ENCODE data around the gene OCRL.

The OCRL gene

DNA sequence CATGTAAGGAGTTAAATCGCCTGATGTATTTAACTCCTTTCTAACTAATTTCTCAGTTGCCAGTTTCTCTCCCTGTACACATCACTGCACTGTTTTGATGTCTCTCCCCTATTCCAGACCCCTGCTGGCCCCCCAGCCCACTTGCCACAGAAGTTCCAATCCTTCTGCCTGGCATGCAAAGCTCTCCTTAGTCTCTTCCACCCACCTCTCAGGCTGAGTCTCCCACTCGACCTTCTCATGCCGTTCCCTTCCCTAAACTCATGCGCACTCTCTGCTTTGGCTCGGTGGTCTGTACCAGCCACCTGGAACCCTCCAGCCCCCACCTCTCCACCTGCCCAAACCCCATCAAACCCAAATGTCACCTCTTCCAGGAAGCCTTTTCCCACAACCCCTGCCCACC, 57.8 kb downstream of the OCRL start:
- no peaks in the 10 kb centered on the region for H3K9me3 ChIP-seq (ENCODE audit: insufficient read depth, low read length, severe bottlenecking)
- TF ChIP-seq, protein P1, sequence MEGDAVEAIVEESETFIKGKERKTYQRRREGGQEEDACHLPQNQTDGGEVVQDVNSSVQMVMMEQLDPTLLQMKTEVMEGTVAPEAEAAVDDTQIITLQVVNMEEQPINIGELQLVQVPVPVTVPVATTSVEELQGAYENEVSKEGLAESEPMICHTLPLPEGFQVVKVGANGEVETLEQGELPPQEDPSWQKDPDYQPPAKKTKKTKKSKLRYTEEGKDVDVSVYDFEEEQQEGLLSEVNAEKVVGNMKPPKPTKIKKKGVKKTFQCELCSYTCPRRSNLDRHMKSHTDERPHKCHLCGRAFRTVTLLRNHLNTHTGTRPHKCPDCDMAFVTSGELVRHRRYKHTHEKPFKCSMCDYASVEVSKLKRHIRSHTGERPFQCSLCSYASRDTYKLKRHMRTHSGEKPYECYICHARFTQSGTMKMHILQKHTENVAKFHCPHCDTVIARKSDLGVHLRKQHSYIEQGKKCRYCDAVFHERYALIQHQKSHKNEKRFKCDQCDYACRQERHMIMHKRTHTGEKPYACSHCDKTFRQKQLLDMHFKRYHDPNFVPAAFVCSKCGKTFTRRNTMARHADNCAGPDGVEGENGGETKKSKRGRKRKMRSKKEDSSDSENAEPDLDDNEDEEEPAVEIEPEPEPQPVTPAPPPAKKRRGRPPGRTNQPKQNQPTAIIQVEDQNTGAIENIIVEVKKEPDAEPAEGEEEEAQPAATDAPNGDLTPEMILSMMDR (IDR thresholded peaks at IDR 0.05; ENCODE audit: borderline replicate concordance, extremely low read depth, low read length, poor library complexity, severe bottlenecking) = no peak
- no peak for TF ChIP-seq EZH2 (IDR thresholded peaks at IDR 0.05; ENCODE audit: borderline replicate concordance, low read depth, low read length, severe bottlenecking)

DNA sequence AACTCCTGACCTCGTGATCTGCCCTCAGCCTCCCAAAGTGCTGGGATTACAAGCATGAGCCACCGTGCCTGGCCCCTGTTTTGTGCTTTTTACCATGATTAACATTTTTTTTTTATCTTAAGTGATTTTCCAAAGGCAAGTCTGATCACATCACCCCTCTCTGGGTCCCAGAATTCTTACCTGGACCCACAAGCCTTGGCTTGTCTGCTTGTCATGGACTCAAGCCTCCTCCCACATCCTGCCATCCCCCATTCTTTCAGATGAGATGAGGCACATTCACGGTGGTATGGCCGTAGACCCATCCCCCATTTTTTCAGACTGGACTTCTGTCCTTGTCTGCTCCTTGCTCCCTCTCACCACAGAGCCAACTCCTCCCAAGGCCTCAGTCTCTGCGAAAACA, 59.4 kb downstream of the OCRL start:
- H3K4me2 ChIP-seq (ENCODE audit: insufficient read depth, low read length) = no peak overlapping the region
- DNase-seq (no peak), ATAC-seq (ENCODE audit: insufficient read depth, low read depth) (no peak)
- H3K4me1 ChIP-seq (ENCODE audit: insufficient read depth, low read length) = peaks cover 11% of the 10 kb centered on the region
- H3K9me3 ChIP-seq (ENCODE audit: insufficient read depth, low read length, severe bottlenecking) = no peaks in the 10 kb centered on the region
- no peak overlapping the region for H3K27ac ChIP-seq (ENCODE audit: low read length)
- H3K27me3 ChIP-seq (ENCODE audit: insufficient read depth, low read length, poor library complexity) = no peaks in the 10 kb centered on the region
- H3K9ac ChIP-seq (ENCODE audit: low read depth, low read length) = no peak overlapping the region
- no peak overlapping the region for H2AFZ ChIP-seq (ENCODE audit: low read depth, low read length)
- no peak overlapping the region for H3K4me3 ChIP-seq (ENCODE audit: low read depth in 1 of 2, low read length in 2 of 2)
- no peaks in the 10 kb centered on the region; the same call in 1 of the 2 replicates for H3K36me3 ChIP-seq (ENCODE audit: insufficient read depth, low read length)
- H3K79me2 ChIP-seq (ENCODE audit: insufficient read depth, low read length) = no peaks in the 10 kb centered on the region
- TF ChIP-seq, protein P1 (IDR thresholded peaks at IDR 0.05; ENCODE audit: borderline replicate concordance, extremely low read depth, low read length, poor library complexity, severe bottlenecking) = no peak
- TF ChIP-seq EZH2 (IDR thresholded peaks at IDR 0.05; ENCODE audit: borderline replicate concordance, low read depth, low read length, severe bottlenecking) = no peak
- H4K20me1 ChIP-seq (ENCODE audit: insufficient read depth, low read length) = no peaks in the 10 kb centered on the region

More for the DNA sequence above, 57.8 kb downstream of the OCRL start:
- ATAC-seq (ENCODE audit: insufficient read depth, low read depth) (peak; percentile 34; the same call in 1 of the 3 replicates), DNase-seq (no peak)
- Histone ChIP-seq H3K27me3 (ENCODE audit: insufficient read depth, low read length, poor library complexity) (no peaks in the 10 kb centered on the region), H3K36me3 (ENCODE audit: insufficient read depth, low read length) (no peaks in the 10 kb centered on the region; the same call in 1 of the 2 replicates), H3K79me2 (ENCODE audit: insufficient read depth, low read length) (no peaks in the 10 kb centered on the region), H3K9ac (ENCODE audit: low read depth, low read length) (no peak overlapping the region), H2AFZ (ENCODE audit: low read depth, low read length) (no peak overlapping the region), H3K4me3 (ENCODE audit: low read depth in 1 of 2, low read length in 2 of 2) (no peak overlapping the region), H4K20me1 (ENCODE audit: insufficient read depth, low read length) (no peaks in the 10 kb centered on the region), H3K27ac (ENCODE audit: low read length) (no peak overlapping the region), H3K4me2 (ENCODE audit: insufficient read depth, low read length) (no peak overlapping the region), H3K4me1 (ENCODE audit: insufficient read depth, low read length) (peaks cover 3% of the 10 kb centered on the region; the same call in 1 of the 2 replicates)

DNA sequence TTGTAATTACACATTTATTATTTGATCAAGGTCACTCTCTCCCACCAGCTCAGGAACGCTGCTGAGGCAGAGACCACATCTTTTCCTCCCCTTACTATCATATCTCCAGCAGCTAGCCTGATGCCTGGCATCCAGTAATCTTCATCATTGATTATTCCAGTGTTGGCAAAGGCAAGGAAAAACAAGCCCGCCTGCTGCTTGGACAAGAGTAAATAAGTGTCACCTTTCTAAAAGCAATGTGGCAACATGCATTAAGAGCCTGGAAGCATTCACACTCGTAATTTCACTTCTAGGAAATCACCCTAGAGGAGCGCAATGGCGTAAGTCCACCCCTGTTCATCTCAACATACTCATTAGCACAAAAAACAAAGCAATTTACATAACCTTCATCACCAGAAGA, 59.9 kb downstream of the OCRL start:
- H4K20me1 ChIP-seq (ENCODE audit: insufficient read depth, low read length) = no peaks in the 10 kb centered on the region
- no peak overlapping the region for H2AFZ ChIP-seq (ENCODE audit: low read depth, low read length)
- H3K4me1 ChIP-seq (ENCODE audit: insufficient read depth, low read length) = peaks cover 16% of the 10 kb centered on the region
- H3K4me2 ChIP-seq (ENCODE audit: insufficient read depth, low read length) = no peak overlapping the region
- H3K9ac ChIP-seq (ENCODE audit: low read depth, low read length) = no peak overlapping the region
- no peak for DNase-seq
- H3K9me3 ChIP-seq (ENCODE audit: insufficient read depth, low read length, severe bottlenecking) = no peaks in the 10 kb centered on the region
- TF ChIP-seq EZH2 (IDR thresholded peaks at IDR 0.05; ENCODE audit: borderline replicate concordance, low read depth, low read length, severe bottlenecking) = no peak
- TF ChIP-seq, protein P1 (IDR thresholded peaks at IDR 0.05; ENCODE audit: borderline replicate concordance, extremely low read depth, low read length, poor library complexity, severe bottlenecking) = no peak
- H3K79me2 ChIP-seq (ENCODE audit: insufficient read depth, low read length) = no peaks in the 10 kb centered on the region
- no peak for ATAC-seq (ENCODE audit: insufficient read depth, low read depth)
- H3K27ac ChIP-seq (ENCODE audit: low read length) = no peak overlapping the region
- H3K27me3 ChIP-seq (ENCODE audit: insufficient read depth, low read length, poor library complexity) = no peaks in the 10 kb centered on the region
- no peaks in the 10 kb centered on the region; the same call in 1 of the 2 replicates for H3K36me3 ChIP-seq (ENCODE audit: insufficient read depth, low read length)
- H3K4me3 ChIP-seq (ENCODE audit: low read depth in 1 of 2, low read length in 2 of 2) = no peak overlapping the region
